CD4-positive, alpha-beta T cell treated with Interferon gamma for 1 hour (primary cell): ENCODE data around the gene OR4B1.

ENCODE experiments used
- DNase-seq: peaks from one replicate; pipeline ENCODE4 v3.0.0-alpha.2; 2020

Gene OR4B1

GRCh38 chr11:48263423-48263911 is 46.9 kb downstream of the OR4B1 start, which contains the start of gene OR4X1:
OR4X1 (plus strand) TSS chr11:48263861; CDS start chr11:48263861, 0 bp downstream.
- DNase-seq = no peak
